Activated CD8-positive, alpha-beta memory T cell treated with anti-CD3 and anti-CD28 coated beads, Interleukin-2, amount 50 U/mL, for 1 hour (primary cell): ENCODE measurements around the gene KRT78.

Experiments
- DNase-seq: peaks from one replicate; pipeline ENCODE4 v3.0.0-alpha.2; 2020; ENCODE audit errors: extremely low read depth

Gene KRT78

GRCh38 chr12:52812073-52812400, 36.8 kb downstream of the KRT78 start:
- DNase-seq: no peak

DNA sequence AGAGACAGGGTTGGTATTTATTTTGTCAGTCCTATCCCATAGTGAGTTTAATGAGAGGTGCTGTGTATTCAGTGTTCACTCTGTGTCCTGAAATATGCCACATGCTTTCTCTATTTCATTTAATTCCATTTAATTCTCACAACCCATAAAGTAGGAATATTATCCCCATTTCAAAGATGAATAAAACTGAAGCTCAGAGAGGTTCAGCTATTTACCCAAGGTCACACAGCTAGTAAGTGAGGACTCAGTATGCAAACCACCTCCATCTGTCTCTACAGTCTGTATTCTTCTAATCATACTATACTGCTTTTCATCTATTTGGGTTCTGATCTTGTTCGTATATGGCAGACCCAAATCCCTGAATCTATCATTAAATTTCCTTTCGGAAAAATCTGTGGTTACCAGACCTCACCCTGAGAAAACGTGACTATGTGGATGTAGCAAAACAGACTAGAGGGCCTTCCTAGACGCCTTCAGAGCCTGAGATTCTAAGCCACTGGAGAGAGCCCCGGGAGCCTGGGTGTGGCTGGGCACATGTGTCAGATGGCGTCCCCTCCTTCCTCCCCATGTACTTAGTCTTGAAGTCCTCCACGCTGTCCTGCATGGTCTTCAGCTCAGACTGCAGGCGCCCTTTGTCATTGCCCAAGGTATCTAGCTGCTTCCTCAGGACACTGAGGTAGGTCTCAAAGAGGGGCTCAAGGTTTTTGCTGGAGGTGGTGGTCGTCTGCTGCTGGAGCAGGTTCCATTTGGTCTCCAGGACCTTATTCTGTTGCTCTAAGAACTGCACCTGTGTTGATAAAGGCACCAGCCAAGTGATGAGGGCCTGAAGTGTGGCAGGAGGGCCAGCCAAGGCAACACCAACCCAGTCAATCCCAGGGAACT, 37.4 kb downstream of the KRT78 start:
- DNase-seq: no peak

DNA sequence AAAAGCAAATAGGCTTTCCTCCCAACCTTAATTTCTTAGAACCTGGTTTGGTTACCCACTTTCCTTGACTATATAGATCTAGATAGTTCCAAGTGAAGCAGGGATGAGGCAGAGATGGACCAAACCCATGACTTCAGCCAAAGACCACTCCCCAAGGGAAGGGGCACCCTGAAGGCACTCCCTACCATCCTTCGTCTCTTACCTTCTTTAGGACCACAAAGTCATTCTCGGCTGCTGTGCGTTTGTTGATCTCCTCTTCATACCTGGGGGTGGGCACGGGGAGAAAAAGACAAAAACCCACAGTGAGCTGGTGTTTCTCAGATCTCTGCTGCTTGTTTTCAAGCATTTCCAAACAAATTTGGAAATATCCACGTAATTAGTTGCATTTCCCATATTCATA, 38.2 kb downstream of the KRT78 start:
- DNase-seq: no peak

DNA sequence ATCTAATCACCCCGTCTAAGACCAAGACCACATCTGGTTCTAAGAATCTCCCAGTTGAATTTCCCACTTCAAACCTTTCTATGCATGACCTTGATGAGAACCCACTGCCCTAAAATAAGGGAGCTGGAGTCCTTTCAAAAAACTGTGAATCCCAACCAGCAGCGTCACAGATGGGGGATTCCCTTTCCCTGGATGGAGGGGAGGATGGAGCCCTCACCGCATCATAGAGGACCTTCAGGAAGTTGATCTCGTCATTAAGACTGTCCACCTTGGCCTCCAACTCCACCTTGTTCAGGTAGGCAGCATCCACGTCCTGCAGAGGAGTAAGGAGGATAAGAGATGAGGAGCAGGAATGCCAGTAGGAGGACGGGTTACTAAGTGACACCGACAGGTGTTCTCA, 39.6 kb downstream of the KRT78 start:
- no peak for DNase-seq

GRCh38 chr12:52808573-52809160, 40.1 kb downstream of the KRT78 start:
- DNase-seq: no peak

DNA sequence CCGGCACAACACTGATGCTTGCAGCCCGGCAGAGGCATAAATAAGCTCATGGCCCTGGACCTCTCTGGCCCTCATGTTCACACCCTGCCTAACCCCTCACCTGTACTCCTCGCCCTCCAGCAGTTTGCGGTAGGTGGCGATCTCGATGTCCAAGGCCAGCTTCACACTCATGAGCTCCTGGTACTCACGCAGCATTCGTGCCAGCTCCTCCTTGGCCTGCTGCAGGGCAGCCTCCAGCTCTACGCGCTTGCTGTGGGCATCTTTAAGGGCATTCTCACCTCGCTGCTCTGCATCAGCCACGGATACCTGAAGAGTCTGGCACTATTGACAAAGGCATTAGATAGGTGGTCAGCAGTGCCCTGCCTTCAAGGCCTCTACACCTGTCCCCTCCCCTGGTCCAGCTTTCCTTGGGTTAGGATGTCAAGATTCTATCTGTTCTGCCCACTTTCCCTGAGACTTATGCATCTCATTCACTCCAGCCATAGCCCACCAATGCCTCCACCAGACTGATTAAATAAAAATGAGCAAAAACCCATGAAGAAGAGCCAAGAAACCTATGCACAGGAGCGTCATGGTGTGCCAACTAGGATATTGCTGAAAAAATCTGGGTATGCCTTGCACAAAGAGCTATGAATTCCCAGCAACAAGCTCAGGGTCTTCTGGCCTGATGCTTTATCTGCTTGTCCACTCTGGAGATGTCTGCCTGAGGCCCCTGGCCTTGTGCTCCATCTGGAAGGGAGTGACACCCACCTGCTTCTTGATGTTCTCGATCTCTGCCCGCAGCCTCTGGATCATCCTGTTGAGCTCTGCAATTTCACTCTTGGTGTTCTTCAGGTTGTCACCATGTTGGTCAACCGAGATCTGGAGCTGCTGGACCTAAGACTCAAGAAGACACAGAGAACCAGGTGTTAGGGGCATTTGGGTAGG, 41.0 kb downstream of the KRT78 start:
- DNase-seq: no peak

- no peak for DNase-seq
Observed at GRCh38 chr12:52806821-52807543, 41.8 kb downstream of the KRT78 start.

GRCh38 chr12:52806169-52806811, 42.5 kb downstream of the KRT78 start:
- no peak for DNase-seq

DNA sequence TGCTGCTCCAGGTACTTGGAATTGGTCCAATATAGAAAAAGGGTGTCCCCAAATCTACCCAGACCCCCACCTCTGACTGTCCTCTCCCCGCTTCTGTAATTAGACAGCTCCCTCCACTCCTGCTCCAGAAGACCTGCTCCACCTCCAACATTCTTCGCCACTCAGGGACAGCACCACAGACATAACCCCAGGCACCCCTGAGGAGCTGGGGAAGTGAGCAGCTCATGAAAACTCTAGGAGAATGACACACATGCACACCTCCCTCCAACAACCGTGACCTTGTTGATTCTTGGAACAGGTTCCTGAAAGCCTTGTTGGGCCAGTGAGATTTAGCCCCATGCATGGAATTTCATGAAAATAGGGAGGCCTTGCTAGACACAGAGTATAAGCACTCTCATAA, 43.1 kb downstream of the KRT78 start:
- DNase-seq: no peak

DNA sequence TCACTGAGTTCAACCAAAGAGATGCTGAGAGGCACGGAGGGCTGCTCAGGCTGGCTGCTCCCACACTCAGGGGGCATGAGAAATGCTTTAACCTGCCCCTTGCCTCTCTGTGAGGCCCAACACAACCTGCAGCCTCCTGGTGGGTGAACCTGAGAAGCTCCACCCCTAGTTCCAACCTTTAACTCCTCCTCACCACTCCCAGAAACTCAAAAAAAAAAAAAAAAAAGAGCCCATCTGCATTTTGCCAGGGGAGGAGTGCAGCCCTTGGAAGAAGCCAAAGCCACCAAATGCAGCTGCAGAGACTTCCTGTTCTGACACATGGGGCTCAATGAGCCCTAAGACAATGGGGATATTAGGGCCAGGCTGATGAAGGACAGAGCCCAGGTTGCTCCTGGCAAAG, 43.8 kb downstream of the KRT78 start:
- no peak for DNase-seq

DNA sequence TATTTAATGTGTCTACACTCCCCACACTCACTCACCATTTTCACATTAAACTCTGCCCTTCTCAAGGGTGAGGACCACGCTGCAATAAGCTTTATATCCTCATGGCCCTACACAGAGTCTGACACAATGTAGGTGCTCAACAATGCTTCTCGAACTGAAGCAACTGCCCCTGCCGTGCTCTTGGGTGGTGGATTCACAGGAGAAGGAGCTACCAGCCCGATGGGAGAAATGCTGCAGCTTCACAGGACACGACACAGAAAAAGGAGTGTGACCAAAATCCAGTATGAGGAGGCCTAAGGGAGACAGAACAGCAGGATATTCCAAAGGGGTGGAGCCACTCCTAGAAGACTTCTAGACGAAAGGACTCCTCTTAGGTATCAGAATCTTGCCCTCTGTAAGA, 46.4 kb downstream of the KRT78 start:
- no peak for DNase-seq

DNA sequence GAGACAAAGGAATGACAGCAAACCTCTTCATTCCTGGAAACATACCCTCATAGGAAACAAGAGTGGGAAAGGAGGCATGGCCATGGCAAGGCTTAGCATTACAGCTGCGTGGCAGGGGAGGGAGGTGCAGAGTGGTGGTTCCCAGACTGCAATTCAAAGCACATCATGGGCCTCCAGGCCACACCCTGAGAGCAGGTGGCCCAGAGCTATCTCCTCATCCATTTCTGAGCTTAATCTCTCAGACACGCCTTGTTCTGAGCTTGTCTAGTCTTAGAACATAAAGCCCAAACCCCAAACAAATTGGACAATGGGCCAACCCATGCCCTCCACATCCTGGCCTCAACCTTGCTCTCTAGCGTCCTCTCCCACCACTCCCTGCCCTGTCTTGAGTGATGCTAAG, 47.0 kb downstream of the KRT78 start:
- DNase-seq: no peak

DNA sequence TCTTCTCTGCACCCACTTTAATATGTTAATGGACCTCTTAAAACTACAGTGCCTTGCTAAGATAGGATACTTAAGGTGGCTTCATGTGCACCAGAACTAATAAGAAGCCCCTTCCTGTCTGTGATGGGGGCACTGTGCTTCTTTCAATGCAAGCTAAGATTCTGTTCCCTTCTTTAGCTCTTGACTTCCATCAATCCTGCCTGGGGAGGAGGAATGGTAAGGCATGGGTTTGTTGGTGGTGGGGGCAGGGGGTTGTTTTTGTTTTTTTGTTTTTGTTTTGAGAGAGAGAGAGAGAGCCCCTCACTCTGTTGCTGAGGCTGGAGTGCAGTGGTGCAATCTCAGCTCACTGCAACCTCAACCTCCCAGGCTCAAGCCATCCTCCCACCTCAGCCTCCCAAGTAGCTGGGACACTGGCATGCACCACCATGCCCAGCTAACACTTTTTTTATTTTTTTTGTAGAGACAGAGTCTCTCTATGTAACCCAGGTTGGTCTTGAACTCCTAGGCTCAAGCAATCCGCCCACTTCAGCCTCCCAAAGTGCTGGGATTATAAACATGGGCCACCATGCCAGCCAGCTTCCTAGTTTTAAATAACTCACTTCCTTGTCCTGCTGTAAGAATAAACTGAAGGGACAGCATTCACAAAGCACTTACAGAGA, 48.4 kb downstream of the KRT78 start:
- no peak for DNase-seq

GRCh38 chr12:52799505-52800211, 49.1 kb downstream of the KRT78 start:
- no peak for DNase-seq

DNA sequence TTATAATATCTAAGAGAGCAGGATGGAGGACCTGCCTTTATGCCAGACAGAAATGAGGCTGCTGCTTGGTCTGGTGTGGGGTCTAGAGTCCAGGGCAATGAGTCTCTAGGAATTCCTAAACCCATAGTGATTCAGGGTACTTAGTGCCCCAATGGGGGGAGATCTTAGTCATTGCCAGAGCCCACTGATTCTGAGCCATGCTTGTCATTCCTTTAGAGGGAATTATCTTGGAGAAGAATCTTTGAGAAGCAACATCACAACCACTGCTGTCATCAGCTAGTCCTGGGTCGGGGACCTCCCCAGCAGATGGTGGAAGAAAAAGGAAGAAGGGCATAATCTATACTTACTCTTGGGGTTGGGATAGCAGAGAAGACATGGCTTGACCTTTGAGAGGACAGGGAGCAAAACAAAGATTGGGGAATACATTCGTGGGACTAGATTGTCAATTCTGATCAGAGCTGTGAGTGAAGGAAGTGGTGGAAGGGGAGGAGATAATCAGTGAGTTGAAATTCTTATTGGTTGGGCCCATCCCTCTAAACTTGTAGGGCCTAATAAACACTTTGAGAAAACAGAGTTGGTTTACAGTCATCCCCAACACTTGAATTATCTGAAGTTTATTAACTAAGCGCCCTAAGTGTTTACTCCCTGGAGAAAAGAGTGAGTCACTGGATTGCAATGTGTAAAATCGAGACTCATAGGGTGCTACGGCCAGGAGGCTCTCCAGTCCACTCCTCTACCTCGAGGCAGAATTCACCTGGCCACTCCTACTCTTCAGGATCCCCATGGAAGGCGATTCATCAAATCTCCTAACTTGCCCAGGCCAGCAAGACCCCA, 49.9 kb downstream of the KRT78 start:
- DNase-seq: no peak

GRCh38 chr12:52798003-52798670, 50.7 kb downstream of the KRT78 start:
- no peak for DNase-seq

DNA sequence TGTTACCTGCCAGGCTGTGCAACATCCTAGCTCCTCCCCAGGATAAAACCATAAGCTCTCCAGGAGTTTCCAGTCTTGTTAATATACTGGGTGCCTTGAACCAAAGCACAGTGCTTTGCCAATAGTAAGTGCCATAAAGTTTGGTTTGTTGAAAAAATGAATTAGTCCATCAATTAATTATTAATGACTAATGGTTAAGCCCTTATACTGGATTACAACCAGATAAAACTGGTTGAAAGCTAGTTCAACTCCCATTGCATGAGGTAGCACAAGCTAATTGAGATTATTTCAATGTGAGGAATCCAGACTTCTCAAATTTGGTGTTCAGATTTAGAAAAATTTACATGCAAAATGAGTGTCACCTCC, 51.3 kb downstream of the KRT78 start:
- DNase-seq: no peak

DNA sequence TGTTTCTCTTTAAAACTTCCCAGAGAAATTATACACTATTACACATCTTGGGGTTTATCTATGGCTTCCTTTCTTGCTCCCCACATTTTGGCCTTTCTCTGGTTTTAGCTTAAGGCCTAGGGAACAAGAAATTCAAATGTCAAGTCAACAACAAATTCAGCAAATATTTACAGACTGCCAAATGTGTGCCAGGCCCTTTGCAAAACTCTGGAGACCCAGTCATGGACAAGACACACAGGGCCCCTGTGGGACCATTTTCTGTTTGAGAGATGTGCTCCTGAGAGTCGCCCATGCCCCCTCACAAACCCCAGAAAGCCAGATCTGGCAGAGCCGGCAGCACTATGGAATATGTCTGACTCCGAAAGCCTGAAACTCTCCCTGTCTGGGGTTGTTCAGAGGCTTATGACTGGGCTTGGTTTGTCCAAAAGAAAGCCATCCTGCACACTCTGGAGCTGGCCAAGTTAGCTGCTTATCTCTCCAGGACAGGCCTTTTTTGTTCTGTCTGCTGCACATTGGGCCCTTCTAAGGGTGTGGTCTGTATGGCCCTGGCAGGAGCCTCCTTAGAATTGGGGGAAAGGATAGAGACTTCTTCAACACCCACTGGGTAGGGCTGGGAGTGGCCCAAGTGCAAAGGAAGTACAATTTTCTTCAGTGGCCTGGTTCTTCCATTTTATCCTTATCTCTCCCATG, 51.8 kb downstream of the KRT78 start:
- DNase-seq: no peak
